NCI-H345 (cell line): ENCODE results near the gene CYLD.
A peak's percentile ranks its signal among the peaks of the same experiment; 100 is the strongest.

Source experiments
- DNase-seq: peaks from one replicate; lab custom pipeline; 2025; lab: John Stamatoyannopoulos, UW

CYLD gene

DNA sequence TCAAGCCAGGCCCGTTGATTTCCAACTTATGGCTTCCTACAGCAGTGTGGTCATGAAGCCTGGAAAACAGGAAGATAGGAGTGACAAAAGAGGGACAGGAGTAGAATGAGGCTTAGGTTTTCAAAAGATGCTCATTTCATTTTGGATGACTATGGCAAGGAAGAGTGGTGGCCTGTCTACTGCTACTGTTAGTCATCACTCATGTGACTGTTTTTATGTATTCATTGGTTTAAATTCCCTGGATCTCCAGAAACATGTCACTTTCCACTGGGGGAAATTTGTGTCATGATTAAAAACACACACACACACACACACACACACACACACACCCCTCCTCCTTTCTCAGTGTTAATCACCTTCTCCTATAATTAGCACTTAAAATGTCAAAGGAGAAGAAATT, 1.1 kb upstream of the CYLD start:
- DNase-seq: no peak

DNA sequence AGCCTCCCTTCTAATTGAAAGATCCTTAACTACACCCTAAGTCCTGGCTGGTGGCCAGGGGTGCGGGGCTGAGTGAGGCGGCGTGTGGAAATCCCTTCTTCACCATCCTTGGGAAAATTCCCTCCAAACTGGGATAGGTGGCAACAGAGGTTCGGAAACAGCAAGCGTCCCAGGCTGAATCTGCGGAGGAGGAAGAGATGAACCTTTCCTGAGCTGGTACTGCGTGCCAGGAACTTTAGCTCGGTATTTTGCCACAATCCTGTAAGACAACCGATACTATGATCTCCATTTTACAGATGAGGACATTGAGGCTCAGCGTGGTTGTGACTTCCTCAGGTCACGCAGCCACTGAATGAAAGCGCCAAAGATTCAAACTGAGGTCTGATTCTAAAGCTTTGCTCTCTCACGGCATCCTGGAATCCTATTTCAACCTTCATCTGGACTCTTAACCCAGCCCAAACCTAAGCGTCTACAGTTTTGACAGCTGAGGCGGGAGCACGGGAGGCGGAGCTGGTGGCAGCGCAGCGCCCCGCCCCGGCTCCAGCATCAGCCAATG, 583 bp upstream of the CYLD start:
- no peak for DNase-seq

- DNase-seq: no peak
Measured at GRCh38 chr16:50742576-50743200, 802 bp downstream of the CYLD start.

DNA sequence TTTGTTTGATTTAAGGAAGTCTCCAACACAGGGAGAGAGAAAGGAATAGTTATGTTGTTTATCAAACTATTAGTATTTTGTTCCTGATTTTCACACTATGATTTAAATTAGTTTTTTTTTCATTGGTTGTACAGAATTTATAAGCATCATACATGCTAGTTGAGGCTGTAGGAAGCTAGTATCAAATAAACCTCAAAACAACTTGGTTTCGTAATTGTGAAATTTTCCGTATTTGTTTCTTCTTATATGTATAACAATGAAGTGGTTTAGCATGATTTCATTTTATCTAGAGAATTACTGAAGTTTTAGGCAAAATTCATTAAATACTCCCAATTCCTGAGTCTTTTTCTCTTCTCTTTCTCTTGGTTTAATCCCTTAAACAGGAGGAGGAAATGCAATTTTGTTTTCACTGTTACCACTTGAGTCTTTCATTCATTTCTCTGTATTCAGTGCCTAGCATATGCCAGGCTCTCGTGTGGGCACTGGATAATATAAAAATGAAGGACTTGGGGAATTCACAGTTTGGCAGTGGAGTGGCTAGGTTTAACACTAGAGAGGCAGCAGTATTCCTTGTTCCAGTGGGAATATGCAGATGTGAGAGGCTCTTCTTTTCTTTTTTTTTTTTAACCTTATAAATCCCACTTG, 1.8 kb downstream of the CYLD start:
- no peak for DNase-seq

- no peak for DNase-seq
Measured at GRCh38 chr16:50744881-50745280, 3.0 kb downstream of the CYLD start.

DNA sequence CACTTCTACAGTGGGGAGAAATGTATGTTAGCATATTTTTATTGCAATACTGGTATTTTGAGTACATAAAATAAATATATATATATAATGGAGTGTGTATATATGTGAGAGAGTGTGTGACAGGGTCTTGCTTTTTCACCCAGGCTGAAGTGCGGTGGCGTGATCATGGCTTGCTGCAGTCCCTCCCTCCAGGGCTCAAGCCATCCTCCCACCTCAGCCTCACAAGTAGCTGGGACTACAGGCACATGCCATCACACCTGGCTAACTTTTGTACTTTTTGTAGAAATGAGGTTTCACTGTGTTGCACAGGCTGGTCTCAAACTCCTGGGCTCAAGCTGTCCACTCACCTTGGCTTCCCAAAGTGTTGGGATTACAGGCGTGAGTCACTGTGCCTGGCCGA, 4.1 kb downstream of the CYLD start:
- DNase-seq: no peak

- DNase-seq: peak; percentile 30
Measured at GRCh38 chr16:50747207-50747956, 5.5 kb downstream of the CYLD start.

- DNase-seq: no peak
Measured at GRCh38 chr16:50751528-50751927, 9.6 kb downstream of the CYLD start.

GRCh38 chr16:50752471-50753235, 10.8 kb downstream of the CYLD start:
- DNase-seq: no peak

- no peak for DNase-seq
Measured at GRCh38 chr16:50756473-50756872, 14.6 kb downstream of the CYLD start.

- no peak for DNase-seq
Measured at GRCh38 chr16:50761267-50761666, 19.4 kb downstream of the CYLD start.

- DNase-seq: no peak
Measured at GRCh38 chr16:50762241-50762640, 20.4 kb downstream of the CYLD start.

GRCh38 chr16:50763211-50763610, 21.3 kb downstream of the CYLD start:
- no peak for DNase-seq

- DNase-seq: no peak
Measured at GRCh38 chr16:50765260-50765659, 23.4 kb downstream of the CYLD start.

DNA sequence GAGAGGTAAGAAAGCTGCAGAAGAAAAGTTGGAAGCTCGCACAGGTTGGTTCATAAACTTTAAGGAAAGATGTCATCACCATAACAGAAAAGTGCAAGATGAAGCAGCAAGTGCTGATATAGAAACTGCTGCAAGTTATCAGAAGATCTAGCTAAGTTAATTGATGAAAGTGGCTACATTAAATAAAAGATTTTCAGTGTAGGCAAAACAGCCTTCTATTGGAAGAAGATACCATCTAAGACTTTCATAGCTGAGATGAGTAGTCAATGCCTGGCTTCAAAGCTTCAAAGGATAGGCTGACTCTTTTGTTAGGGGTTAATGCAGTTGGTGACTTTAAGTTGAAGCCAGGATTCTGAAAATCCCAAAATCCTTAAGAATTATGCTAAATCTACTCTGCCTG, 24.0 kb downstream of the CYLD start:
- no peak for DNase-seq

DNA sequence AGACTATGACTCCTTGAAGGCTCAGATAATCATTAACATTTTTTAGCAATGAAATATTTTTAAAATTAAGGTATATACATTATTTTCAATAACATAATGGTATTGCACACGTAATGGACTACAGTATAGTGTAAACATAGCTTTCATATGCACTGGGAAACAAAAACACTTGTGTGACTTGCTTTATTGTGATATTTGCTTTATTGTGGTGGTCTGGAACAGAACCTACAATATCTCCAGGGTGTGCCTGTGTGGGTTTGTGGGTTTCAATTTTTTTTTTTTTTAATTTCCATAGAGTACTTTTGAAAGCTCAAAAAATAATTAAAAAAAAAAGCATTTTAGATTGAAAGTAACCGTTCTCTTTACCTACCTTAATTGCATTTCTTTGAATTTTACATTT, 25.3 kb downstream of the CYLD start:
- no peak for DNase-seq

DNA sequence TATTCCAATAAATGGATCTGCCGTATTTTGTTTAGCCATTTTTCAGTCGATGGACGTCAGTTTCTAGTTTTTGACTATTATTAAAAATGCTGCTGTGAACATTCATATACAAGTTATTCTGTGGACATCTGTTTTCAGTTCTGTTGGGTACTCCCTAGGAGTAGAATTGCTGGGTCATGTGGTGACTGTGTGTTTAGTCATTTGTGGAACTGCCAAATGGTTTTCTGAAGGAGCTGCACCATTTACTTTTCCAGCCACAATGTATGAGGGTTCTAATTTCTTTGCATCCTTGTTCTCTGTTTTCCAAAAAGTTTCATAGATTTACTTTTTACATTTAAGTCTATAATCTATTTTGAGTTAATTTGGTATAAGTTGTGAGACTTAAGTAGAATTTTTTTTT, 29.5 kb downstream of the CYLD start:
- no peak for DNase-seq

DNA sequence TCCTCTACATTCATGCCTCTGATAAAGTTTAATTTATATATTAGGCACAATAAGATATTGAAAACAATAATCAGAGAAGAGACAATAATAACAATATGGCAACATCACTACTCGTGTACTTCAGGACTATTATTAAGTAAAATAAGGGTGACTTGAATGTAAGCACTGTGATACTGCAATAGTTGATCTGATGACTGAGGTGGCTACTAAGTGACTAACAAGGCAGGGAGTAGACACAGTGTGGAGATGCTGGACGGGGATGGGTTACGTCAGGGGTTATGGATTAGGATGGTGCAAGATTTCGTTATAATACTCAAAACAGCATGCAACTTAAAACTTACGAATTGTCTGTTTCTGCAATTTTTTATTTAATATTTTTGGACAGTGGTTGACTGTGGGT, 32.5 kb downstream of the CYLD start:
- no peak for DNase-seq

DNA sequence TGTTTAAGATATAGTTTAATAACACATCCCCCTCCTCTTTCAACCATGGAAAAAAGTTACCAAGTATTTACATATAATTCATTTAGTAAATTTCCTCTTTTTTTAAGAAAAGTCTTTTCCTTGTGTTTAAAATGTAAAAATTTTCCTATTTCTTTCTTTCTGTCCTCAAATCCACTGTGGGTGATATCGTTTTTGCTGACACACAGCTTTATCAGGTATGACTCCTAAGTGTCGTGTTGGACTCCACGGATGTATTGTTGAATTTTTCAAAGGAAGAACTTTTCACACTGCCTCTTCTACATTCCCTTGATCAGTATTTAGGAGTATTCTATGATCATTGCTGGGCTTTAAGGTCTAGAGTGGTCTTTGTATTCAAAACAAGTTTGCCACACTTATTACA, 33.1 kb downstream of the CYLD start:
- DNase-seq: no peak

DNA sequence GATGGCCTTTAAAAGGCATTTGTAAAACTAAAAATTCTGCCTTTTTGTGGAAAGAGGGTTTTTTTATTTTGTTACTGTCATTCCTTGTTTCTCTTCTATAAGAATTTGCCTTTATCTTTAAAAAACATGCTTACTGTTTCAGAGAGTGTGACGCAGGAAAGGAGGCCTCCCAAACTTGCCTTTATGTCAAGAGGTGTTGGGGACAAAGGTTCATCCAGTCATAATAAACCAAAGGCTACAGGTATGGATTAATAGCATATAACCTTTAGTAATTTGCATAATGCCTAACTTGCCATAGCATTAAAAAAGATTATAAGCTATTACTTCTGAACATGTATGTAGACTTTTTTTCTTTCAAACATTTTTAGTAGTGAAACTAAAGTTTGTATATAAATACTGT, 34.2 kb downstream of the CYLD start:
- no peak for DNase-seq

DNA sequence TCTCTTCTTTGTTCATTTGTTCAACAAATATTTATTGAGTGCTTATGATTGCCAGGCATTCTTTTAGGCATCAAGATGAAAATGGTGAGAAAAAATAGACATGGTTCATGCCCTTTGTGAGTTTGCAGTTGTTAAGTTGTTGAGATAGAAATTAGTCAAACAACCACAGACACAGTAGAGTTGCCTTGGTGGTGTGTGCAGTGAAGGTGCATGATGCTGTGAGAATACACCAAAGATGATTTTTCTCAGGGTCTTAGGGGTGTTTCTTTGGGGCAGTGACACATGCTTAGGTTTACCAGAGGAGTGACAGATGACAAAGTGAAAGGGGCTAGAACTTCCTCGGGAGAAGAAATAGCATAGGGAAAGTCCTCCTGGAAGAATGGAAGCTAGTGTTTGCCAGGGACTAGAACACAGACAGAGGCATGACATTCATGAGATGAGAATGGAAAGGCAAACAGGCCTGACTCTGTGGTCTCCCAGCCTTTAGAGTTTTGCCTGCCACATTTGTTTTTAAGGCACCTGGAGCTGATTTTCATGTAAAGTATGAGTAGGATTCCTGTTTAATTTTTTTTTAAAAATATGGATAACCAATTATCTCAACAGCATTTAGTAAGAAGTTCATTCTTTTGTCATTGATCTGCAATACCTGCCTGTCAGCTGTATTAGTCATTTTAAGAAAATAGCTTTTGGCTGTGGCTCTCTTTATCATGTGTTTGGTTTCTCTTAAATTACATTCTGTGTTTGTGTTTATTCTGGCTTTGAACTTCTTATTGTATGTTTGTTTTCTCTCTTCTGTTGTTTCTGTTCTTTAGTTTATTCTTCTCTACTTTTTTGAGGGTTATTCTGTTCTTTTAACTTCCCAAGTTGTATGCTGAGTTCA, 36.6 kb downstream of the CYLD start:
- no peak for DNase-seq
